HL-60 (cell line): ENCODE data around the gene LIX1L.

ENCODE experiments used
- DNase-seq, 2 experiments: peaks; one replicate each; pipeline ENCODE4 v3.0.0-alpha.2; 2010 to 2020; ENCODE audit warnings: low read depth in 1 of 2, low spot score in 1 of 2
- H3K27ac ChIP-seq: fragments of 250-450 bp; sonication (Bioruptor Pico); replicated peaks from 2 replicates; pipeline ENCODE4 v1.5.1; 2020; ENCODE audit warnings: mild to moderate bottlenecking, moderate library complexity
- H3K27me3 ChIP-seq: fragments of 250-450 bp; sonication (Bioruptor Pico); 2 replicates; pipeline ENCODE4 v1.5.1; 2021; ENCODE audit warnings: mild to moderate bottlenecking, moderate library complexity; ENCODE audit not compliant: insufficient read depth, poor library complexity, severe bottlenecking
- H3K4me3 ChIP-seq: replicated peaks from 2 replicates; pipeline ENCODE4 v1.5.1; 2011; ENCODE audit warnings: mild to moderate bottlenecking, control low read depth, low read length; ENCODE audit not compliant: insufficient read depth
- GABPA ChIP-seq: IDR thresholded peaks from 2 replicates; pipeline ENCODE4 v1.6.1; 2012; ENCODE audit warnings: low read depth
- POLR2AphosphoS5 ChIP-seq: IDR thresholded peaks from 2 replicates; pipeline ENCODE4 v1.6.1; 2012; ENCODE audit warnings: low read depth
- SPI1 ChIP-seq: IDR thresholded peaks from 2 replicates; pipeline ENCODE4 v1.6.1; 2012; ENCODE audit warnings: low read depth, mild to moderate bottlenecking, borderline replicate concordance
- TF ChIP-seq, protein P1 (sequence below): IDR thresholded peaks from 2 replicates; pipeline ENCODE4 v1.6.1; 2012; ENCODE audit warnings: low read depth; ENCODE audit not compliant: insufficient replicate concordance
- TF ChIP-seq, protein P2 (sequence below): IDR thresholded peaks from one replicate; pipeline ENCODE4 v1.5.1; 2011; ENCODE audit warnings: low read length, control low read depth, inconsistent platforms; ENCODE audit not compliant: insufficient read depth

Gene LIX1L

DNA sequence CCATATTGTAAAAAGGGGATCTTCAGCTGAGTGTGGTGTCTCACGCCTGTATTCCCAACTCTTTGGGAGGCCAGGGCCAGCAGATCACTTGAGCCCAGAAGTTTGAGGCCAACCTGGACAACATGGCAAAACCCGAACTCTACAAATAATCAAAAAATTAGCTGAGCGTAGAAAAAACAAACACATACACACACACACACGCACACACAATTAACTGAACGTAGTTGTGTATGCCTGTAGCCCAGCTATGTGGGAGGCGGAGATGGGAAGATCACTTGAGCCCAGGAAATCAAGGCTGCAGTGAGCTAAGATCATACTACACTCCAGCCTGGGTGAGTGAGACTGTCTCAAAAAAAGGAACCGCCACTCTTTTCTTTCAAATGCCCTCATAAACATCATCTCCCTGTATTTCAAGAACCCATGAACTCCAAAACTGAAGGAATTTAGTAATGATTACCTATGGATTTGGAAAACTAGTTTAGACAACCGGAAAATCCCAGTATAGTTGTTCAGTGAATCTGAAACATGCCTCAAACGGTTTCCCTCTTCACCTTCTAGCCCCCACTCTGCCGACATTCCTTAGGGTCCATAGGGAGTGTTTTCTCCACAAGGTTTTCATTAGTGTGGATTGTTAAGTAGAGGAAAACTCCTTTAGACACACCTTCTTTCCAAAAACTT is 34.1 kb upstream of the LIX1L start:
- Histone ChIP-seq H3K27me3 (no peaks in the 10 kb centered on the region), H3K4me3 (no peak overlapping the region), H3K27ac (no peak overlapping the region)
- TF ChIP-seq GABPA (no peak), SPI1 (peak; percentile 25; the same call in 1 of the 2 replicates), POLR2AphosphoS5 (peak; percentile 96)
- TF ChIP-seq, protein P1, sequence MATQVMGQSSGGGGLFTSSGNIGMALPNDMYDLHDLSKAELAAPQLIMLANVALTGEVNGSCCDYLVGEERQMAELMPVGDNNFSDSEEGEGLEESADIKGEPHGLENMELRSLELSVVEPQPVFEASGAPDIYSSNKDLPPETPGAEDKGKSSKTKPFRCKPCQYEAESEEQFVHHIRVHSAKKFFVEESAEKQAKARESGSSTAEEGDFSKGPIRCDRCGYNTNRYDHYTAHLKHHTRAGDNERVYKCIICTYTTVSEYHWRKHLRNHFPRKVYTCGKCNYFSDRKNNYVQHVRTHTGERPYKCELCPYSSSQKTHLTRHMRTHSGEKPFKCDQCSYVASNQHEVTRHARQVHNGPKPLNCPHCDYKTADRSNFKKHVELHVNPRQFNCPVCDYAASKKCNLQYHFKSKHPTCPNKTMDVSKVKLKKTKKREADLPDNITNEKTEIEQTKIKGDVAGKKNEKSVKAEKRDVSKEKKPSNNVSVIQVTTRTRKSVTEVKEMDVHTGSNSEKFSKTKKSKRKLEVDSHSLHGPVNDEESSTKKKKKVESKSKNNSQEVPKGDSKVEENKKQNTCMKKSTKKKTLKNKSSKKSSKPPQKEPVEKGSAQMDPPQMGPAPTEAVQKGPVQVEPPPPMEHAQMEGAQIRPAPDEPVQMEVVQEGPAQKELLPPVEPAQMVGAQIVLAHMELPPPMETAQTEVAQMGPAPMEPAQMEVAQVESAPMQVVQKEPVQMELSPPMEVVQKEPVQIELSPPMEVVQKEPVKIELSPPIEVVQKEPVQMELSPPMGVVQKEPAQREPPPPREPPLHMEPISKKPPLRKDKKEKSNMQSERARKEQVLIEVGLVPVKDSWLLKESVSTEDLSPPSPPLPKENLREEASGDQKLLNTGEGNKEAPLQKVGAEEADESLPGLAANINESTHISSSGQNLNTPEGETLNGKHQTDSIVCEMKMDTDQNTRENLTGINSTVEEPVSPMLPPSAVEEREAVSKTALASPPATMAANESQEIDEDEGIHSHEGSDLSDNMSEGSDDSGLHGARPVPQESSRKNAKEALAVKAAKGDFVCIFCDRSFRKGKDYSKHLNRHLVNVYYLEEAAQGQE = no peak
- DNase-seq = peak in 1 of 2 experiments; percentile 30

- Histone ChIP-seq H3K4me3 (no peak overlapping the region), H3K27me3 (no peaks in the 10 kb centered on the region), H3K27ac (no peak overlapping the region)
- no peak for DNase-seq
- no peak for TF ChIP-seq SPI1
- TF ChIP-seq GABPA = no peak
- no peak; the same call in 1 of the 2 replicates for TF ChIP-seq POLR2AphosphoS5
- TF ChIP-seq, protein P1 = no peak
- TF ChIP-seq, protein P2, sequence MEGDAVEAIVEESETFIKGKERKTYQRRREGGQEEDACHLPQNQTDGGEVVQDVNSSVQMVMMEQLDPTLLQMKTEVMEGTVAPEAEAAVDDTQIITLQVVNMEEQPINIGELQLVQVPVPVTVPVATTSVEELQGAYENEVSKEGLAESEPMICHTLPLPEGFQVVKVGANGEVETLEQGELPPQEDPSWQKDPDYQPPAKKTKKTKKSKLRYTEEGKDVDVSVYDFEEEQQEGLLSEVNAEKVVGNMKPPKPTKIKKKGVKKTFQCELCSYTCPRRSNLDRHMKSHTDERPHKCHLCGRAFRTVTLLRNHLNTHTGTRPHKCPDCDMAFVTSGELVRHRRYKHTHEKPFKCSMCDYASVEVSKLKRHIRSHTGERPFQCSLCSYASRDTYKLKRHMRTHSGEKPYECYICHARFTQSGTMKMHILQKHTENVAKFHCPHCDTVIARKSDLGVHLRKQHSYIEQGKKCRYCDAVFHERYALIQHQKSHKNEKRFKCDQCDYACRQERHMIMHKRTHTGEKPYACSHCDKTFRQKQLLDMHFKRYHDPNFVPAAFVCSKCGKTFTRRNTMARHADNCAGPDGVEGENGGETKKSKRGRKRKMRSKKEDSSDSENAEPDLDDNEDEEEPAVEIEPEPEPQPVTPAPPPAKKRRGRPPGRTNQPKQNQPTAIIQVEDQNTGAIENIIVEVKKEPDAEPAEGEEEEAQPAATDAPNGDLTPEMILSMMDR = no peak
Observed at GRCh38 chr1:145990249-145990855, 32.5 kb upstream of the LIX1L start.

DNA sequence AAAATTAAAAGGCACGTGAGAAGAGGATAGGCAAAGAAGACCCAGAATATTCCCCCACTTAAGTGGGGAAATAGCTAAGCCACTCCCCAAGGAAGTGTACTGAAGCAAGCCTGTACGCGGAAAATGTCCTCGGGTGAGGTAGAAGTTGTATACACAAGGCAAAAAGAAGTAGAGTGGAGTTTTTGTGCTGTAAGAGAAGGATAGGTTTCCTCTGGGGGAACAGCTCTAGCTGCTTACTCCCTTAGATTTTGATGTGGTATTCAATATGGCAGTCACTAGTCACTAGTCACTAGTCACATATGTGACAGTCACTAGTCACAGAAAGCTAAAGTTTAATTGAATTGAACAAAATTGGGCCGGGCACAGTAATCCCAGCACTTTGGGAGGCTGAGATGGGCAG is 31.0 kb upstream of the LIX1L start:
- Histone ChIP-seq H3K4me3 (no peak overlapping the region), H3K27ac (no peak overlapping the region), H3K27me3 (no peaks in the 10 kb centered on the region)
- TF ChIP-seq, protein P1 = no peak
- no peak for TF ChIP-seq POLR2AphosphoS5
- TF ChIP-seq GABPA = no peak
- TF ChIP-seq, protein P2 = no peak
- no peak for TF ChIP-seq SPI1
- DNase-seq = no peak
